OCI-LY1 (cell line): ENCODE data around the gene RABGAP1L.

Experiments used
- H2AFZ ChIP-seq: fragments of 200-600 bp; sonication (generic), shearing (Covaris generic); 2 replicates; pipeline ENCODE4 v1.6.0; 2014; ENCODE audit warnings: antibody characterized with exemption, mild to moderate bottlenecking, low read length
- H3F3A ChIP-seq: fragments of 200-600 bp; sonication (generic), shearing (Covaris generic); 2 replicates; pipeline ENCODE4 v1.6.0; 2014; ENCODE audit warnings: mild to moderate bottlenecking, antibody characterized with exemption, low read length, moderate library complexity; ENCODE audit not compliant: insufficient read depth
- H3K27ac ChIP-seq: fragments of 200-600 bp; sonication (generic); 2 replicates; pipeline ENCODE4 v1.5.1; 2014; ENCODE audit warnings: low read length, mixed run types, mild to moderate bottlenecking, low read depth; ENCODE audit not compliant: poor library complexity, severe bottlenecking
- H3K27me3 ChIP-seq: fragments of 200-600 bp; sonication (generic); 2 replicates; pipeline ENCODE4 v1.6.0; 2014; ENCODE audit warnings: antibody characterized with exemption, mild to moderate bottlenecking, low read length, moderate library complexity; ENCODE audit not compliant: insufficient read depth
- H3K36me3 ChIP-seq: fragments of 200-600 bp; sonication (generic); 2 replicates; pipeline ENCODE4 v1.6.1; 2014; ENCODE audit warnings: mild to moderate bottlenecking, antibody characterized with exemption, low read length, moderate library complexity, mixed read lengths; ENCODE audit not compliant: insufficient read depth
- H3K4me1 ChIP-seq: fragments of 200-600 bp; sonication (generic); 2 replicates; pipeline ENCODE4 v1.5.1; 2014; ENCODE audit warnings: mild to moderate bottlenecking, low read length, moderate library complexity; ENCODE audit not compliant: insufficient read depth, severe bottlenecking
- H3K4me2 ChIP-seq: fragments of 200-600 bp; sonication (generic), shearing (Covaris generic); 2 replicates; pipeline ENCODE4 v1.6.1; 2014; ENCODE audit warnings: low read length
- H3K4me3 ChIP-seq: fragments of 200-600 bp; sonication (generic); 2 replicates; pipeline ENCODE4 v1.5.1; 2014; ENCODE audit warnings: low read length, low read depth, mild to moderate bottlenecking, mixed read lengths; ENCODE audit not compliant: poor library complexity, severe bottlenecking
- H3K79me2 ChIP-seq: fragments of 200-600 bp; shearing (Covaris generic); 2 replicates; pipeline ENCODE4 v1.6.1; 2016; ENCODE audit warnings: mixed run types, low read length, mixed read lengths; ENCODE audit not compliant: insufficient read depth
- H3K9ac ChIP-seq: fragments of 200-600 bp; sonication (generic), shearing (Covaris generic); 2 replicates; pipeline ENCODE4 v1.6.1; 2014; ENCODE audit warnings: mild to moderate bottlenecking, low read length, mixed read lengths
- H3K9me2 ChIP-seq: fragments of 200-600 bp; sonication (generic), shearing (Covaris generic); 2 replicates; pipeline ENCODE4 v1.6.1; 2014; ENCODE audit warnings: low read depth, mild to moderate bottlenecking, low read length, mixed read lengths
- H3K9me3 ChIP-seq: fragments of 200-600 bp; shearing (Covaris generic); 2 replicates; pipeline ENCODE4 v1.6.1; 2014; ENCODE audit warnings: low read length, mixed read lengths
- H4K20me1 ChIP-seq: fragments of 200-600 bp; sonication (generic), shearing (Covaris generic); 2 replicates; pipeline ENCODE4 v1.6.0; 2016; ENCODE audit warnings: mild to moderate bottlenecking, low read length; ENCODE audit not compliant: insufficient read depth
- EZH2 ChIP-seq: fragments of 200-600 bp; sonication (generic), shearing (Covaris generic); IDR thresholded peaks from 2 replicates; pipeline ENCODE4 v1.8.0; 2017; ENCODE audit warnings: borderline replicate concordance, mixed run types, mild to moderate bottlenecking, antibody characterized with exemption, low read length, moderate library complexity, mixed read lengths
- TF ChIP-seq, protein P1 (sequence below): fragments of 200-600 bp; sonication (generic), shearing (Covaris generic); IDR thresholded peaks from 2 replicates; pipeline ENCODE4 v1.5.1; 2017; ENCODE audit warnings: mild to moderate bottlenecking, antibody characterized with exemption, low read length, moderate library complexity, mixed read lengths

RABGAP1L gene

DNA sequence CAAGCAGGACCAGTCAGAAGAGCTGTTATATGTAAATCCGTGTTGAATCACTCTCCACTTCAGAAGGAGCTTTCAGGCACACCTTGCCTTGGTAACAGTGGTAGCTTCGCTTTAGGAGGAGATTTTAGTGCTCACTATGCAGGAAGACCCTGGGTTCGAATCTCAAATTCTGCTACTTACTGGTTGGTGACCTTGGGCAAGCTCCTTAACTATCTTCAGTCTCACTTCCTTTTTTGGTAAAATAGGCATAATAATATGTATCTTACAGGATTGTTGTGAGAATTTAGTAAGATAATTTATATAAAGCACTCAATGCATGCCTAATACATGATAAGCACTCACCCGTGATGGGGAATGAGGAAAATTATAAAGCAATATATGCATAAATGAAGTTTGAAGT lies 241.8 kb downstream of the RABGAP1L start:
- Histone ChIP-seq H3K79me2 (no peaks in the 10 kb centered on the region), H3K4me1 (no peaks in the 10 kb centered on the region), H3K9me2 (no peaks in the 10 kb centered on the region), H2AFZ (no peak overlapping the region), H3K9ac (no peak overlapping the region), H3K4me2 (no peak overlapping the region), H3K27ac (no peak overlapping the region), H3K36me3 (peaks cover 59% of the 10 kb centered on the region), H3F3A (no peaks in the 10 kb centered on the region), H3K27me3 (no peaks in the 10 kb centered on the region), H4K20me1 (no peaks in the 10 kb centered on the region), H3K4me3 (no peak overlapping the region), H3K9me3 (no peaks in the 10 kb centered on the region)
- TF ChIP-seq, protein P1, sequence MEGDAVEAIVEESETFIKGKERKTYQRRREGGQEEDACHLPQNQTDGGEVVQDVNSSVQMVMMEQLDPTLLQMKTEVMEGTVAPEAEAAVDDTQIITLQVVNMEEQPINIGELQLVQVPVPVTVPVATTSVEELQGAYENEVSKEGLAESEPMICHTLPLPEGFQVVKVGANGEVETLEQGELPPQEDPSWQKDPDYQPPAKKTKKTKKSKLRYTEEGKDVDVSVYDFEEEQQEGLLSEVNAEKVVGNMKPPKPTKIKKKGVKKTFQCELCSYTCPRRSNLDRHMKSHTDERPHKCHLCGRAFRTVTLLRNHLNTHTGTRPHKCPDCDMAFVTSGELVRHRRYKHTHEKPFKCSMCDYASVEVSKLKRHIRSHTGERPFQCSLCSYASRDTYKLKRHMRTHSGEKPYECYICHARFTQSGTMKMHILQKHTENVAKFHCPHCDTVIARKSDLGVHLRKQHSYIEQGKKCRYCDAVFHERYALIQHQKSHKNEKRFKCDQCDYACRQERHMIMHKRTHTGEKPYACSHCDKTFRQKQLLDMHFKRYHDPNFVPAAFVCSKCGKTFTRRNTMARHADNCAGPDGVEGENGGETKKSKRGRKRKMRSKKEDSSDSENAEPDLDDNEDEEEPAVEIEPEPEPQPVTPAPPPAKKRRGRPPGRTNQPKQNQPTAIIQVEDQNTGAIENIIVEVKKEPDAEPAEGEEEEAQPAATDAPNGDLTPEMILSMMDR: no peak
- TF ChIP-seq EZH2: no peak

DNA sequence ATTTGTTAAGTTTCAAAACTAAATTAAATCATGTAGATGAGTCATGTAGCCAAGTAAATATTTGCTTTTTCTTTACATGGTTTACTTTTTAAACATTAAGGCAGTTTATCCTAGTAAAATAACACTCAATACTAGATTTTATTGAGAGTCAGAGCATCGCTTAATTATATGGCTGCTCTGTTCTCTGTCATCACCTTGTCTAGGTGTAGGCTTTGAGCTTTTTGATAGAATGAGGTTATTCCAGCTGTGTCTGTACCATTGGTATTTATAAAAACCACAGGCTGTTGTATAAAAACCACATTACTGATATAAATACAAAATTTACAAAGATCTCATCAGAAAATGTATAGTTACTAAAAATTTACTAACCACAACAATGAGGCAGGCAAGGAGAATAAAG lies 245.9 kb downstream of the RABGAP1L start:
- Histone ChIP-seq H3K79me2 (peaks cover 9% of the 10 kb centered on the region; the same call in 1 of the 2 replicates), H4K20me1 (no peaks in the 10 kb centered on the region), H2AFZ (no peak overlapping the region), H3K27me3 (no peaks in the 10 kb centered on the region), H3K4me2 (no peak overlapping the region), H3K4me1 (no peaks in the 10 kb centered on the region), H3F3A (no peaks in the 10 kb centered on the region), H3K36me3 (peaks cover 25% of the 10 kb centered on the region), H3K4me3 (no peak overlapping the region), H3K9me3 (no peaks in the 10 kb centered on the region), H3K9me2 (no peaks in the 10 kb centered on the region), H3K27ac (no peak overlapping the region), H3K9ac (no peak overlapping the region)
- TF ChIP-seq, protein P1: no peak
- TF ChIP-seq EZH2: no peak

DNA sequence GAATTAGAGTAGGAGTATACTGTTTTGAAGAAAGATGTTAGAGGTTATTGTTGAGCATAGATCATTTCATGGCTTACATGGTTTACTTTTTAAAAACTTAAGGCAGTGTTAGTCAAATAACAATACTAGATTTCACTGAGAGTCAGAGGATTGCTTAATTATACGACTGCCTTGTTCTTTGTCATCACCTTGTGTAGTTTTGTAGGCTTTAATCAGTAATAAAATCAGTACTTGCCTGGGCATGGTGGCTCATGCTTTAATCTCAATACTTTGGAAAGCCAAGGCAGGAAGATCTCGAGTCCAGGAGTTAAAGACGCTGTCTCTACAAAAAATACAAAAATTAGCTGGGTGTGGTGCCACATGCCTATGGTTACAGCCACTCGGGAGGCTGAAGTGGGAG lies 247.1 kb downstream of the RABGAP1L start:
- TF ChIP-seq, protein P1: no peak
- TF ChIP-seq EZH2: no peak
- no peak overlapping the region for H3K4me3 ChIP-seq
- peaks cover 21% of the 10 kb centered on the region for H3K79me2 ChIP-seq
- no peak overlapping the region for H3K27ac ChIP-seq
- no peaks in the 10 kb centered on the region for H3K4me1 ChIP-seq
- no peaks in the 10 kb centered on the region for H3K27me3 ChIP-seq
- H3F3A ChIP-seq: no peaks in the 10 kb centered on the region
- no peak overlapping the region for H2AFZ ChIP-seq
- H3K4me2 ChIP-seq: no peak overlapping the region
- H4K20me1 ChIP-seq: no peaks in the 10 kb centered on the region
- peaks cover 14% of the 10 kb centered on the region; the same call in 1 of the 2 replicates for H3K36me3 ChIP-seq
- H3K9me3 ChIP-seq: no peaks in the 10 kb centered on the region; the same call in 1 of the 2 replicates
- no peaks in the 10 kb centered on the region for H3K9me2 ChIP-seq
- H3K9ac ChIP-seq: no peak overlapping the region
